OCI-LY7 (cell line): Measurements from ENCODE around the gene SYNPO2L. TPM values are rescaled to one million over a fixed set of nuclear protein-coding genes. Genes with fewer than 3 reads are reported as not detected.
"Not testable (repeated sequence)": the region's sequence is repeated elsewhere in the genome, so short reads cannot be mapped to it uniquely, and the experiment has no call there.

Experiments used
- BruUV-seq: library from RNA; stranded (reverse); fragments of 400-500 nt; replicated peaks from 2 replicates; lab custom pipeline; 2021; lab: Mats Ljungman, UMichigan
- CTCF ChIA-PET: fragments of 300-600 bp; sonication (Branson Sonifier 250); formaldehyde crosslinking; loops from one replicate; lab custom pipeline; 2022; ENCODE audit warnings: antibody characterized with exemption; ENCODE audit not compliant: unreplicated experiment; lab: Charles Lee
- POLR2A ChIA-PET: fragments of 300-600 bp; sonication (Branson Sonifier 250); formaldehyde crosslinking; loops from one replicate; lab custom pipeline; 2022; ENCODE audit warnings: antibody characterized with exemption; lab: Charles Lee
- DNase-seq: peaks from one replicate; pipeline ENCODE4 v3.0.0-alpha.2; 2015; ENCODE audit warnings: low spot score
- H2AFZ ChIP-seq: fragments of 200-600 bp; sonication (generic), shearing (Covaris generic); 2 replicates; pipeline ENCODE4 v1.6.1; 2014; ENCODE audit warnings: mild to moderate bottlenecking, antibody characterized with exemption, low read length, moderate library complexity
- H3K27ac ChIP-seq: fragments of 200-600 bp; sonication (generic); 2 replicates; pipeline ENCODE4 v1.5.1; 2014; ENCODE audit warnings: mixed run types, low read depth, mild to moderate bottlenecking, moderate library complexity, low read length, inconsistent platforms; ENCODE audit not compliant: poor library complexity, severe bottlenecking
- H3K36me3 ChIP-seq: fragments of 200-600 bp; sonication (generic); 2 replicates; pipeline ENCODE4 v1.6.1; 2014; ENCODE audit warnings: mild to moderate bottlenecking, antibody characterized with exemption, low read length, moderate library complexity, mixed read lengths; ENCODE audit not compliant: insufficient read depth
- H3K4me1 ChIP-seq: fragments of 200-600 bp; sonication (generic); 2 replicates; pipeline ENCODE4 v1.5.1; 2014; ENCODE audit warnings: mild to moderate bottlenecking, low read length; ENCODE audit not compliant: insufficient read depth, poor library complexity, severe bottlenecking
- H3K4me2 ChIP-seq: fragments of 200-600 bp; sonication (generic); 2 replicates; pipeline ENCODE4 v1.6.1; 2014; ENCODE audit warnings: mild to moderate bottlenecking, low read length
- H3K4me3 ChIP-seq: fragments of 200-600 bp; sonication (generic); 2 replicates; pipeline ENCODE4 v1.5.1; 2014; ENCODE audit warnings: mild to moderate bottlenecking, low read depth, low read length; ENCODE audit not compliant: poor library complexity, severe bottlenecking
- H3K79me2 ChIP-seq: fragments of 200-600 bp; sonication (generic); 2 replicates; pipeline ENCODE4 v1.6.1; 2016; ENCODE audit warnings: low read depth, mild to moderate bottlenecking, low read length, moderate library complexity, mixed read lengths; ENCODE audit not compliant: insufficient read depth
- H3K9me2 ChIP-seq: fragments of 200-600 bp; sonication (generic); 2 replicates; pipeline ENCODE4 v1.6.1; 2016; ENCODE audit warnings: mild to moderate bottlenecking, low read length, mixed read lengths; ENCODE audit not compliant: insufficient read depth
- H3K9me3 ChIP-seq: fragments of 200-600 bp; sonication (generic); 2 replicates; pipeline ENCODE4 v1.6.1; 2014; ENCODE audit warnings: mild to moderate bottlenecking, mixed run types, low read length, mixed read lengths
- H4K20me1 ChIP-seq: fragments of 200-600 bp; sonication (generic); 2 replicates; pipeline ENCODE4 v1.6.1; 2014; ENCODE audit warnings: mild to moderate bottlenecking, antibody characterized with exemption, low read length, moderate library complexity, mixed read lengths; ENCODE audit not compliant: insufficient read depth
- EZH2phosphoT487 ChIP-seq: fragments of 200-600 bp; sonication (generic); IDR thresholded peaks from 2 replicates; pipeline ENCODE4 v1.6.1; 2018; ENCODE audit warnings: low read depth, borderline replicate concordance, mild to moderate bottlenecking, mixed run types, antibody characterized with exemption, low read length, moderate library complexity, mixed read lengths
- intact Hi-C: fragments of 100-400 bp; cut with micrococcal nuclease; formaldehyde crosslinking; loops from one replicate; pipeline ENCODE4 v1.10.0; 2022; ENCODE audit not compliant: unreplicated experiment
- total RNA-seq, 2 experiments: library from RNA; depleted of rRNA in 1 of 2; stranded (reverse); fragments of >200 nt in 1 of 2; shearing (Covaris generic) in 1 of 2; gene quantifications; 2 replicates each; pipeline ENCODE4 v1.2.3, GENCODE V29; 2014 to 2022
- TF ChIP-seq, protein P1 (sequence below): fragments of 200-600 bp; sonication (generic); conservative IDR thresholded peaks from 2 replicates; pipeline ENCODE4 v1.5.1; 2014; ENCODE audit warnings: mild to moderate bottlenecking, antibody characterized with exemption, low read length, moderate library complexity, mixed read lengths

Gene SYNPO2L
- total RNA-seq, 2 experiments from 2014 or later, result not detected

DNA sequence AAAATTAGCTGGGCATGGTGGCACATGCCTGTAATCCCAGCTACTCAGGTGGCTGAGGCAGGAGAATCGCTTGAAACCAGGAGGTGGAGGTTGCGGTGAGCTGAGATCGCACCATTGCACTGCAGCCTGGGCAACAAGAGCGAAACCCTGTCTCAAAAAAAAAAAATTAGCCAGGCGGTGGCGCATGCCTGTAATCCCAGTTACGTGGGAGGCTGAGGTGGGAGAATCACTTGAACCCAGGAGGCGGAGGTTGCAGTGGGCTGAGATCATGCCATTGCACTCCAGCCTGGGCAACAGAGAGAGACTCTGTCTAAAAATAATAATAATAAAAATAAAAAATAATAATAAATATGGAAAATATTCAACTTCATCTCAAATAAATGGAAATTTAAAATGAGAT, 38.7 kb downstream of the SYNPO2L start:
- H3K4me1 ChIP-seq, CTCF ChIA-PET, H3K9me3 ChIP-seq, H3K4me2 ChIP-seq, H4K20me1 ChIP-seq, H3K9me2 ChIP-seq, H3K79me2 ChIP-seq, H3K36me3 ChIP-seq, intact Hi-C loops, H2AFZ ChIP-seq, DNase-seq, H3K4me3 ChIP-seq, H3K27ac ChIP-seq, POLR2A ChIA-PET, BruUV-seq: not testable (repeated sequence)

DNA sequence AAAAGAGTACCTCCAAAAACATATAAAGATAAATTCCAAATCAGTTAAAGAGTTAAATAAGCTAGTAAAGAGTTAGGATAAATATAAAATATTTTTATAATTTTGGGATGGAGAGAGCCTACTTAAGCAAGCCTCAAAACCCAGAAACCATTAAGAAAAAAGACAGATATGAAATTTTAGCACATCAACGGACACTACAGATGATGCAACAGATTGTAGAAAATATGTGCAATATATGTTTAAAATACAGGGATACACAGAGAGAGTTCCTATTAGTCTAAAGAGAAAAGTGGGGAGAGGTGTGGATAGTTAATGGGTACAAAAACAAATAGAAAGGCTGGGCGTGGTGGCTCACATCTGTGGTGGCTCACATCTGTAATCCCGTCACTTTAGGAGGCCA, 41.1 kb downstream of the SYNPO2L start:
- TF ChIP-seq, protein P1, sequence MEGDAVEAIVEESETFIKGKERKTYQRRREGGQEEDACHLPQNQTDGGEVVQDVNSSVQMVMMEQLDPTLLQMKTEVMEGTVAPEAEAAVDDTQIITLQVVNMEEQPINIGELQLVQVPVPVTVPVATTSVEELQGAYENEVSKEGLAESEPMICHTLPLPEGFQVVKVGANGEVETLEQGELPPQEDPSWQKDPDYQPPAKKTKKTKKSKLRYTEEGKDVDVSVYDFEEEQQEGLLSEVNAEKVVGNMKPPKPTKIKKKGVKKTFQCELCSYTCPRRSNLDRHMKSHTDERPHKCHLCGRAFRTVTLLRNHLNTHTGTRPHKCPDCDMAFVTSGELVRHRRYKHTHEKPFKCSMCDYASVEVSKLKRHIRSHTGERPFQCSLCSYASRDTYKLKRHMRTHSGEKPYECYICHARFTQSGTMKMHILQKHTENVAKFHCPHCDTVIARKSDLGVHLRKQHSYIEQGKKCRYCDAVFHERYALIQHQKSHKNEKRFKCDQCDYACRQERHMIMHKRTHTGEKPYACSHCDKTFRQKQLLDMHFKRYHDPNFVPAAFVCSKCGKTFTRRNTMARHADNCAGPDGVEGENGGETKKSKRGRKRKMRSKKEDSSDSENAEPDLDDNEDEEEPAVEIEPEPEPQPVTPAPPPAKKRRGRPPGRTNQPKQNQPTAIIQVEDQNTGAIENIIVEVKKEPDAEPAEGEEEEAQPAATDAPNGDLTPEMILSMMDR, result no peak
- TF ChIP-seq EZH2phosphoT487, result no peak
- Histone ChIP-seq H3K36me3 (no peaks in the 10 kb centered on the region), H3K4me3 (no peak overlapping the region), H3K79me2 (no peaks in the 10 kb centered on the region), H3K4me2 (no peak overlapping the region), H3K9me2 (no peaks in the 10 kb centered on the region), H3K27ac (no peak overlapping the region), H3K4me1 (no peaks in the 10 kb centered on the region), H4K20me1 (no peaks in the 10 kb centered on the region), H2AFZ (no peak overlapping the region), H3K9me3 (no peaks in the 10 kb centered on the region)
- ChIA-PET POLR2A (no interaction called here), CTCF (no interaction called here)
- intact Hi-C loops, result no loop called here
- no peak for DNase-seq
- BruUV-seq, result no TSS peak

DNA sequence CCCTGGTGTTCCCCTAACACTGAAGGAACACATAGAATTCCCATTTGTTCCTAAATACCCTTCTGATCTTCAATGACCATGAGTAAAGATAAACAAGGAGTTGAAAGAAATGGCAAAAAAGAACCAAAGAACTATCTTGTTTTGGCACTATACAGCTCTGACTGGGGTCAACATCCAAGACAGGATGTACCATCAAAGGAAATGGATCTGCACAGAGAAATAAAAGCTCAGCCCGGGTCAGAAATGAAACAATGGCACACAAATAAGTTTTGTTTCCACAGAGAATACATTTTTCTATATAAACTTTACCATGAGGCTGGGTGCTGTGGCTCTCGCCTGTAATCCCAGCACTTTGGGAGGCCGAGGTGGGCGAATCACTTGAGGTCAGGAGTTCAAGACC, 46.7 kb downstream of the SYNPO2L start:
- no TSS peak for BruUV-seq
- ChIA-PET CTCF (no interaction called here), POLR2A (interaction anchor here (0.6 to 0.8 kb wide), 3 partner anchors 13 to 356 kb away, joined by 3 read pairs; no protein-coding TSS in a partner anchor)
- Histone ChIP-seq H3K9me3 (no peaks in the 10 kb centered on the region), H3K9me2 (no peaks in the 10 kb centered on the region), H3K4me1 (no peaks in the 10 kb centered on the region), H4K20me1 (no peaks in the 10 kb centered on the region), H2AFZ (no peak overlapping the region), H3K4me3 (no peak overlapping the region), H3K4me2 (no peak overlapping the region), H3K27ac (no peak overlapping the region), H3K36me3 (no peaks in the 10 kb centered on the region), H3K79me2 (no peaks in the 10 kb centered on the region)
- no peak for DNase-seq
- intact Hi-C loops, result no loop called here
- TF ChIP-seq, protein P1, result no peak
- no peak for TF ChIP-seq EZH2phosphoT487
